HG03565 (cell line): Measurements from ENCODE around the gene MED6.

Experiments
- ATAC-seq: cut with Tn5 transposase; IDR thresholded peaks from one replicate; pipeline ENCODE4 v1.9.1; 2021; ENCODE audit warnings: mild to moderate bottlenecking, moderate library complexity; ENCODE audit not compliant: unreplicated experiment

MED6 gene, protein sequence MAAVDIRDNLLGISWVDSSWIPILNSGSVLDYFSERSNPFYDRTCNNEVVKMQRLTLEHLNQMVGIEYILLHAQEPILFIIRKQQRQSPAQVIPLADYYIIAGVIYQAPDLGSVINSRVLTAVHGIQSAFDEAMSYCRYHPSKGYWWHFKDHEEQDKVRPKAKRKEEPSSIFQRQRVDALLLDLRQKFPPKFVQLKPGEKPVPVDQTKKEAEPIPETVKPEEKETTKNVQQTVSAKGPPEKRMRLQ

DNA sequence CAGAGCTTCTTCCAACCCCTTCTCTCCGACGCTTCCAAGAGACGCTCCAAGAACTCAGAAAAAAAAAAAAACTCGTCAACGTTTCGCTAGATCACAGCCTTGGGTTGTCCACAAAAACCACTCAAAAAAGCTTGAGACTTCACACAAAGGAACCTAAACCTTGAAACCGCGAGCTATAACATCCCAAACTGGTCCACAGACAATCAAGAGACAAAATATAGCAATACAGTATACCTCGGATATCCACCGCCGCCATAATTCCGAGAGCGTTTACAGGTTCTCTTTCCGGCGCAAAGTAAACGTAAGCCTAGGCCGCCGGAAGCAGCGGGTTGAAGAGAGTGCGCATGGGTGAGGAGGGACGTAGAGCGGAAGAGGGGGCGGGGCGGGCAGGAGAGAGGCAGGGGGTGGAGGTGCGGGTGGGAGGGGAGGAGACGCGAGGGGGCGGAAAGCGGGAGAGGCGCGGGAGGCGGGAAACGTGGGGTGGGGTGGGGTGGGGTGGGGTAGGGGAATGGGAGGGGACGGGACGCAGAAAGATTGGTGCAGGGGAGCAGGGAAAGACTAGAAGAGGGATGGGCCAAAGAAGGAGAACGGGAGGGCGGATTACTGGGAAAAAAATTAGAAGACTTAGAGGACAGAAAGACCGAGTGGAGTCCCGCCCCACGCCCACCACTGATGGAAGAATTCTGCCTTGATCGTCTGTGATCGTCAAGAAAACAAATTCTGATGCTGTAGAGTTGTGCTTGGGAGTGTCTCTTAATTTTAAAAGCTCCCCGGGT is at the start of gene MED6:
MED6 (minus strand) TSS at position 274 of the 776 bp plus-strand sequence; CDS start at position 256, 18 bp downstream.
- peak; percentile 86 for ATAC-seq

DNA sequence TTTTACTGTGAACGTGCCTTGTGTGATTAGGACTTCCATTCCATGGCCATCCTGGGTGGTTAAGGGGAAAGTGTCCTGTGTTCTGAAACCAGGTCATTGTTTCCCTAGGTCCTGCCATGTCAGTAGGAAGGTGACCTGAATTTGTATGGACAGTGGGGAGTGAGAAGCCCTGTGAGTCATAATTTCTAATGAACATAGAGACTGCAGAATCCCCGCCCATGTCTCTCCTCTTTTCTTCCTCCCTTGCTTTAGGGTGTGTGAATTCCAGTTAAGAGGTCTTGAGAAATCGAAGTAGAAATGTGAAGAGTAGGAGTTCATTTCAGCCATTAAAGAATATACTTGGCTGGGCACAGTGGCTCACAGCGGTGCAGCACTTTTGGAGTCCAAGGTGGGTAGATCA is 49.3 kb upstream of the MED6 start:
- no peak for ATAC-seq

DNA sequence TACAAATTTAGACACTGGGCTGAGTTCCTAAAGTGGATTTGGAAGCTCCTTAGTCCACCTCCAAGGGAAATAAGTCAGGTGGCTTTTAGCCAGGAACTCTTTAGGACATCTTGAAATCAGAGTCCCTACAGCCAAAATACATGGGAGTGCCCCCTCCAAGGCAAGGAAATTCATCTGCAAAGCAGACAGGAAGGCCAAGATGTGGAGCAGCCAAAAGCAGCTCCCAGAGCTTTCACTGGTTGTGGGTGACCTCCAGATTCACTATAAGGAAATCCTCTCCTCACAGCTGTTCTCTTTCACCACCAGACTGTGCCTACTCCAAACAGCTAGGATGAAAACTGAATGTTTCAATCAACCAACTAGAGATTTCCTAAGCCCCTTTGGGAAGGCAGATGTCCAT is 47.9 kb upstream of the MED6 start:
- no peak for ATAC-seq

DNA sequence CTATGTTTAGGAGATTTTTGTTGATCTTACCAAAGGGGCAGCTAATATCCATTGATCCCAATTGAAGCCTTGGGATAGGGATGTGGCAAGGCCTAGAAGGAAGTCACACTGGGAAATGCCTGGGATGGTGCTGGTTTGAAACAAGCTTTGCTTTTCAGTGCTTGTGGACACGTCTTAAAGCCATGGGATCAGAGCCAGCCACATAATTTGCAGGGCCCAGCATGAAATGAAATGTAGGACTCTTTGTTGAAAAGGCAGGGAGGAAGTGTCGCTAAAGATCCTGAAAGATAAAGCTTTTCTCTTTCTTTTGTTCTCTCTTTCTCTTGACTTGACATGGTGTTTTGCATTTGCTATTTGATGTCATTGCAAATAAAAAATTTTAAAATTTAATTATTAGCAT is 46.2 kb upstream of the MED6 start:
- ATAC-seq: no peak

DNA sequence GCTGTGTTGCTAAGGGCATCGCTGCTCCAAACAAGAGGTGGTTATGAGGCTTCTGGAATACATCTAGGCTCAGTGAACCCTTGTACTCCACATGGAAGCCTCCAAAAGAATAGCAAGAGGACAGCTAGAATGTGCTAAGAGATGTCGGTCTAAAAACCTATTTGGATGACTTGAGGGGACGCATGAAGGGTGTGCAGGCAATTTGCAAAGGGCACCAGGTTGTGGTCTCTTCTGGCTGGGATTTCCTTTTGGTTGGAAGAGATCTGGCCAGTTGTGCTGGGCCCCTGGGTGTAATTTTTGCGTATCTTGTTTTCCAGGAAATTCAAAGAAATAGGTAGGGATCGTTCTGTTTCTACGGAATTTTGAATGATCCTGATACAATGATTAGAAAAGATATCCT is 45.4 kb upstream of the MED6 start:
- no peak for ATAC-seq

DNA sequence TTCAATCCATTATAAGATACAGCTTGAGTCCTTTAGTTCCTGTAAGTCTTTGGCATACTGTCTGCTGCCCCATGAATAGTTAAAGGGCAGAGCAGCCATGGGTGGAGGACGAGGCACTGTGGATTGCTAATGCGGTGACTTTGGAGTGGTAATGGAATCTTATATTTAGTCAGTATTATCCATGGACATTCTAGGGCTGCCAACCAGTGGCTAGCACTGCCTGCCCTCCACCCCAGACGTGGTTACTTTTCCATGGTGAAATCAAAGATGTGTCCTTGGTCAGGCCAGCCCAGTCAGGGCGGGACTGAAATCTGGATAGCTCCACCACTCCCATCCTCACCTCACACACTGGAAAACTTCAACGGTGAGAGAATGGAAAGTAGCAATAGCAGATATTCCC is 43.5 kb upstream of the MED6 start:
- ATAC-seq: no peak

DNA sequence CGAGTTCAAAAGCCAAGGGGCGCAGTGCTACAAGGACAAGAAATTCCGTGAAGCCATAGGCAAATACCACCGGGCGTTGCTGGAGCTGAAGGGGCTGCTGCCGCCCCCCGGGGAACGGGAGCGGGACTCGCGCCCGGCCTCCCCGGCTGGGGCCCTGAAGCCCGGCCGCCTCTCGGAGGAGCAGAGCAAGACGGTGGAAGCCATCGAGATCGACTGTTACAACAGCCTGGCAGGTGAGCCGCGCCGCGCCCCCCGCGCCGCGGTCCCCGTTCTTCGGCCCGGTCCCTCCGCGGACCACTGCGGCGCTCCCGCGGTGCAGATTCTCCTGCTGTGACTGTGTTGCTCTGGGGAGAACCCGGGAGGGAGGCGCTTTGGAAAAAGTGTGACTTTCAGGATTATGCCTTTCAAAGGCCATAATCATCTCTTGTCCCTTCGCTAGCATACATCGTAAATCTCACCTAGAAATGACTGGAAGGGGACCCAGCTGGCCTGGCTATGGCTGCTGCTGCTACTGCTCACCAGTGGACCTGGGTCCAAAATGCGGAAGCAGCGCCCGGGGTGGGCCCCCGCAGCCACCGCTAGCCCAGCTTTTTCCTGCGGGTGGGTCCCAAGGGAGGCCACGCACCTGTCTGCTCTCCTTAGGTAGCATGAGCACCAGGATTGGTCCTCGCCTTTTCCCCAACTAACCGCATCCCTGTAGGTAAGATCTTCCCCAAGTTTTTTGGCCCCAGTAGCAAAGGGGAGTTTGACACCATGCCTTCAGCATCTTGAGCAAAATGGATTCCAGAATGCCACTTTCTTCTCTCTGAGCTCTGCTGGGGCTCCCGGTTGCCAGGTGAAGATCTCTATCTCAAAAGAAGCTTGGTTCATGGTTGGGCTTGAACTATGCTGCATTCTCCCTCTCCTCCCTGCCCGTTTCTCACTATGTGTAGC is 42.1 kb upstream of the MED6 start:
- no peak for ATAC-seq

DNA sequence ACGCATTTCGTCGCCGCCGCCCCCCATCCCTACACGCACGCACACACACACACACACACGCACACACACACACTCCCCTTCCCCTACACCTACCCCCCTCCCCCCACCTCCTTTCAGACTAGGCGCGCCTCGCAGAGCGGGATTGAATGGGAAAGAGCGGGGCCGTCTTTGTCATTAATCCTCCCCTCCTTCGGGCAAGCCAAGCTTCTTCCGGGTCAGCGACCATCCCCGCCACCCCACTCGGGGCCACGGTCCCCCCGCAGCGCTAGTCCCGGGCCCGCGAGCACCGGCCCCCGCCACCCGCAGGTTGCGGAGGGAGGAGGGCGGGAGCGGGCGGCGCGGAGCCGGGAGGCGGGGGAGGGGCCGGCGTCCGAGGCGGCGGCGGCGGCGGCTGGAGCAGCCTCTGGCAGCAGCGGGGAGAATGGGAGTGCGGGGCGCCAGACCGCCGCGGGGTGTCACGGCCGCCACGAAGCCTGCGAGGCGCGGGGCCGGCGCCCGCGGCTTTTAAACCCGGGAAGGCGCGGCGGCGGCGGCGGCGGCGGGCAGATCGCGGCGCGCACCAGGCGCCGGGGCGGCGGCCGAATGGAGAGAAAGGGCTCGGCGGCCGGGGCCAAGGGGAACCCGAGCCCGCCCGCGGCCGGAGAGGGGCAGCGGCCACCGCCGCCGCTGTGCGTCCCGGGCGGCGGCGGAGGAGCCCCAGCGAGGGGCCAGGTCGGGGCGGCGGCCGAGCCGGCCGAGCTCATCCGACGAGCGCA is 41.3 kb upstream of the MED6 start, which contains the start of gene TTC9:
TTC9 (plus strand) TSS at position 369 of the 755 bp plus-strand sequence; CDS start at position 583, 214 bp downstream.
- ATAC-seq: no peak

DNA sequence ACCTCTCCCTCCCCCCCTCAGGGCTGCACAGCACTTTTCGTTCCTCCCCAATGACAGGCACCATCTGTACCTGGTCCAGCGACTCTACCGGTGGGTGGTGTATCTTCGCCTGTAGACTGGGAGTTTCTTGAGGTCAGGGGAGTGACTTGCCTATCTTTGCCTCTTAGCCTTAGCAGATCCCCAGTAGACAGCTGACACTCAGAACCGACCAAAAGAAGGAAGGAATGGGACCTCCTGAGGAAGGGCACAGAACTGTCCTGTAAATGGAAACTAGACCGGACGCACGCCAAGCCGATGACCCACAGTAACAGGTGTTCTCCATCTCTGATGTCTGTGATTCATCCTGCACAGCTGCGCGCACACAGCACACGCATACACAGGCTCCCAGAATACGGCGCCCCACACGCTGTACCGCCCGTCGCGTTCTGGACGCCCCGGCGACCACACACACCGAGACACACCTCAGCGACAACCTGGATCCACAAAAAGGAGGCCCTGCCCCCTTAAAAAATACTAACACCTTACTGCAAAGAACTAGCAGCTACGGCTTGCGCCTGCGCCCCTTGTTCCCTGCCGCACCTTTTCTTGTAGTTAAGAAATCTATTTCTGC is 40.6 kb upstream of the MED6 start:
- ATAC-seq: peak; percentile 40

DNA sequence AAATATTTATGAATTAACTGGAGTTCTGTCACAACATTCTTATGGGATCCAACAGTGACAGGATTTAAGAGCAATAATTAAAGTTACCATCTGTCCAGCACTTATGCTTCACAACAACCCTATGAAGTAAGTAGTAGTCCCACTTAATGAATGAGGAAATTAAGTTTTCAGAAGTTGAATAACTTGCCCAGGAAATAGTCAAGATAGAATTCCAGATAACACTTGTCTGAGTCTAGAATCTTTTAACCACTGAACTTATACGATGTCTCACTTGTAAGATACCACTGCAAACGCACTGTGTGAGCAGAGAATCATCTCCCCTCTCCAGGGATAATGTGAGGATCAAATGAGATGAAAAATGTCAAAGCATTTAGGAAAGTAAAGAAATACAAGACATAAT is 38.0 kb upstream of the MED6 start:
- ATAC-seq: no peak

DNA sequence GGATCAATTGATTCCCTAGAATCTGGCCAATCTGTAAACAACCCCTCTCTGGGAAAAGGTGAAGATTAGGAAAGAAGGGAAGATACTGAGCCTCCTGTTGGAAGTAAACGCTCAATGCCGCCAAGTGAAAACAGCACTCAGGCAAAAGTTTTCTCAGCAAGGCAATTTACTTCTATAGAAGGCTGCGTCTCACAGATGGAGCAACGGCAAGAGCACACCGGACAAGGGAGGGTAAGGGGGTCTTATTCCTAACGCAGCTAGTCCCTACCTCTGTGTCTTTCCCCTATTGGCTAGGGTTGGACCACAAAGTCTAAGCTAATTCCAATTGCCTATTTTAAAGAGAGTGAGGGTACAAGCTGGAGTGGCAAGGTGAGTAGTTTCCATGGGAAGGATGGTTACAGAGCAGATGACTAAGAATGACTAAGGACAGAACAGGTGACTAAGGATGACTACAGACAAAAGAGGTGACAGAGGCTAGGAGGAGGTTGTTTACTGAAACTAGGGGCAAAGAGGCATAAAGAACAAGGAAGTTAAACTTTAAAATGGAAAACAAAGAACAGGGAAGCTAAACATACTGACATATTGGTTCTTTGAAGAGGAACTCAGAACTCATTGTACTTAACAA is 35.6 kb upstream of the MED6 start:
- no peak for ATAC-seq

DNA sequence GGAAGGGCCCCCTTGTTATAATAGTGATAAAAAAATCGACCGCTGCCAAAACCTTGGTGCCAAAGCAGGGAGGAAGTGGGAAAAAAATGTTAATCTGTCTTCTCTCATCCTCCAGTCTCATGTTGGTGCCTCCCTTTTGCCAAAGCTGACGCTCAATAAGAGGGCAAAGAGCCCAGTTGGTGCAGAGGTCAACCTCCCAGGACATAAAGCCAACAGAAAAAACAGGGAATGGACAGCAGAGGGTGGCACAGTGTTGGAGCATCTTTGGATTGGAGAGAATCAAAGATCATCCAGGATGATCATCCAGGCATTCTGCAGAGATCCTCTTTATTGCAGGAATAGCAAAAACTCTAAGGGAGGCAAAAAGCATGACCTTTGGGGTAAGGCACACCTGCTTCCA is 31.5 kb upstream of the MED6 start:
- no peak for ATAC-seq

DNA sequence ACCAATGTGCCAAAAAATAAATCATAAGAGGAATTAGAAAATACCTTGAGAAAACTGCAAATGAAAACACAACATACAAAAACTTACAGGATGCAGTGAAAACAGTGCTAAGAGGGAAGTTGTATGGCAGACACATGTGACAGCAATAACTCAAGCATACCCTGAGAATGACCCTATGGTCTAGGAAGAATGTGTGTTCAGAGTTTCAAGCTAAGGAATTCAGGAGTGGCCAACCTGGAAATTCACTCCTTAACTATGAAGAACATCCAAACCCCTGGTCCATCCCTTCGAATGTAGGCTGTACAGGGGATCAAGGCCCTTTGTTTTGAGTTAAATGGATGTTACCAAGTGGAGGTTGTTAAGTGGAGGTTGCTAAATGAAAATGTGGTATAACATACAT is 24.5 kb upstream of the MED6 start:
- ATAC-seq: no peak

DNA sequence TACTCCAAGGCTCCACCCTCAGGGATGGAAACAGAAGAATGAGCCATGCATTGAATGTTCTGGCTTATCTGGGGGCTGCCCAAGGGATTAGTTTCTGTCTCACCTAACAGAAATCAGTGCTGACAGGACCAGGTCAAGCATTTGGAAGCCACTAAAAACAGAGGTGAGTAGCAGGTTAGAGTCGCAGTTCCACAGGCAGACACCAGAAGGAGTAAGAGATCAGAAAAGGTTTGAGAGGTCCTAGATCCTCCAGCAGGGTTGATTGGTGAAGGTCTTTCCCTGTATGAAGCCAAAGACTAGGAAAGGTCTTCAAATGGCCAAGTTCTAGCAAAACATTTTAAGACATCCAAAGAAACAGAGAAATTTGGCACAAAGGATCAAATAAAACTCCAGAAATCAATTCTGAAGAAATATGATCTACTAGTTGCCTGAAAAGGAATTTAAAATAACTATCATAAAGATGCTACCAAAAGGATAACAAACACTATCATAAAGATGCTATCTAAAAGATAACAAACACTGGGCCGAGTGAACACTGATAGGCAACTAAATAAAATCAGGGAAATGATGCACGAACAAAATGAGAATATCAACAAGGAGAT is 21.8 kb upstream of the MED6 start:
- ATAC-seq: no peak

DNA sequence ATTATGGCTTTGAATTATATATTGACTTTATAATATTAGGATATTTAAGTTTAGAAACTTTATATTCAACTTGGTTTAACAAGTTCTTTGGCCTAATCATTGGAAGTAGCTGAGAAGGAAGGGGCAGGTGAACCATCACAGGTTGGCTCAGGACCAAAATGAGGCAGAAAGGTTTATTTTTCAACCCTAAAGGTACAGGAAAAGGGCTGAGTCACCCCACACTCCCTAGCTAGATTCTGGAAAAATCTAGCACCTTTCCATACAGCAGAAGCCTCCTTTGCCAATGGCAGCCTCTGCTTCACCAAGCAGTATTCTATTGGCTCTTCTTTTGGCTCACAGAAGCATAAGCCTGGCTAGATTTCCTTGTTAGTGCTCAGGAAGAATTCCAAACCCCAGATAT is 19.3 kb upstream of the MED6 start:
- ATAC-seq: no peak

DNA sequence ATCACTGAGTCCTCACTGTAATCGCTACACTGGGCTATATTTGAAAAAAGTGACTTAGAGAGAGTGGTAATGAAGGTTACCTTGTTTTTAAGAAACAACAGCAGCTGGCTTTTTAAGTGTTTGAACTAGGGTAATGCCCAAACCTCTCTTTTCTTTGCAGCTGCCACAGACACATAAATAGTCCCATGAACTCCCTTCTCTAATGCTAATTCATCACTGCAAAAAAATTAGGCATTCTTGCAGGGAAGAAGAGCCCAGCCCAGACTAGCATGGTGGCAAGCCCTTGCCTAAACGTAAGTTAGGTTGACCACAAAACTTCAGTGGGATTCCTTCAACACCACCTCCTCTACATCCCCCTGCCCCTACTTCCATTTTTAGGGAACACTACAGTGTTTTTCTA is 17.9 kb upstream of the MED6 start:
- ATAC-seq: no peak

DNA sequence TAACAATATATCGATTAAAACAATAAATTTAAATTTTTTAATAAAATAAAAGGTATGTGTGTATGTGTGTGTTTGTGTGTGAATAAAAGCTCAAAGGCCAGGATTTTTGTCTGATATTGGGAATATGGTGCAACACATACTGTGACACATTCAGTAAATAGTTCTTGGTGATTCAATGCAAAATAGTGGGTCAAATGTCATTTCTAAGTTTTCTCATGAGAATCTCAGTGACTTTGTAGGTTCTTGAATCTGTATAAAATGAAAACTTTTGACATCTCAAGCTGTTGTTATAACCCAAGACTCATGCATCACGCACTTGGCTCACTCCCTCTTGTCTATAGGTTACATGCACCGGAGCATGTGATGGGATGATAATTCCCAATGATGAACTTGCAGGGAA is 16.2 kb upstream of the MED6 start:
- no peak for ATAC-seq

DNA sequence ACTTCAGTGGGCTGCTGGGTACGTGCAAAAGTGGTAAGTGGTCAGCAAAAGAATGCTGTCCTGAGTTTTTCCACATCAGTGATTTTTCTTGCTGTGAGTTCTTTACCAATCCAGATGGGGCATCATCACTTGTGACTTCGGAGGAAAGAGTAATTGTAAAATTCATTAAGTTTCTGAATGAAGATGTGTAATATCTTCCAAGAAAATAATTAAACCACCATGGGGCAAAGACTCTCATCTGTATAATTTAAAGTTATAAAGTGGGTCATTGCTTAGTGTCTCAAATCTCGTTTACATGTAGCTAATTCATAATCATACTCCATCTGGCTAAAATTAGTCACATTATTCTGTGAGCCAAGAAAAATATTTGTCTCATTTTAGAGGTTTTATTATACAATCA is 10.8 kb upstream of the MED6 start:
- no peak for ATAC-seq

DNA sequence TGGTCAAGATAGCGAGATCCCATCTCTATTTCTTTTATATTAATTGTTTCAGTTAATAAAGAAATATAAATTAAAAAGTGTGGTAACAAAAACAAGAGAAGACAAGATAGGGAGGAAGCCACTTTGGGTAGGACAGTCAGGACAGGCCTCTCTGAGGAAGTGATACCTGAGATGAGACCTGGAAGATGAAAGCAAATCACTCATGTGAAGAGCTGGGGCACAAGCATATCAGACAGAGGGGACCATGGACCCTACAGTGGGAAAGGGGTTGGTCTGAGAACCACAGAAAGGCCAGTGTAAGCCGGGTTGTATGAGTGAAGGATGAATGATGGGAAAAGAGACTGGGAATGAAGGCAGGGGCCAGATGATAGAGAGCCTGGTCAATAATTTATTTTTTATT is 1.8 kb upstream of the MED6 start:
- ATAC-seq: no peak
